ENCODE data around the gene HIPK2. TPM values are rescaled to one million over a fixed set of nuclear protein-coding genes. Genes with fewer than 3 reads are reported as not detected.

The HIPK2 gene
- total RNA-seq, 1 donor from 2014 or later = 29.4 TPM

GRCh38 chr7:139601176-139601575, 176.6 kb downstream of the HIPK2 start:
- intact Hi-C loops (cut with micrococcal nuclease) = no loop called here

- intact Hi-C loops (cut with micrococcal nuclease) = no loop called here
Measured at GRCh38 chr7:139600306-139600705, 177.5 kb downstream of the HIPK2 start.

GRCh38 chr7:139598642-139599041, 179.2 kb downstream of the HIPK2 start:
- intact Hi-C loops (cut with micrococcal nuclease) = no loop called here

DNA sequence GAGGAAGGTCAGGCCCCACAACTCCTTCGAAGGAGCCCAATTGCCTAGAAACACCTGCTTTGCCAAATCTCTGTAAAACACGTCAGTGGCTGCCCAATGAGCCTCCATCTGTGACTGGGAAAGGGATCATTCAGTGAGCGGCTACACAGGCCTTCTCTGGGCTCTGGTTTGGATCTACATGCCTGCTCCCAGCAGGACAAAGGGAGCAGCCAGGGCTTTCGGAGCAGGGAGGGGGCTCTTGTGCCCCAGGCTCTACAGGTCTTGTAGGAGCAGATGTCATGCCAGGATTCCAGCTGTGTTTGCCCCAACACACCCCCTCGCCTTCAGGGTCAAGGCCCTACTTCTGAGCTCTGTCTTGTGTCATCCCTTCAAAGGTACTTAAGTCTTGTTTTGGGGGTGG, 180.8 kb downstream of the HIPK2 start:
- intact Hi-C loops (cut with micrococcal nuclease) = no loop called here

- intact Hi-C loops (cut with micrococcal nuclease) = no loop called here
Measured at GRCh38 chr7:139596626-139597025, 181.2 kb downstream of the HIPK2 start.

GRCh38 chr7:139595806-139596205, 182.0 kb downstream of the HIPK2 start:
- intact Hi-C loops (cut with micrococcal nuclease) = no loop called here

GRCh38 chr7:139594911-139595476, 182.8 kb downstream of the HIPK2 start:
- intact Hi-C loops (cut with micrococcal nuclease) = no loop called here

GRCh38 chr7:139594090-139594489, 183.7 kb downstream of the HIPK2 start:
- intact Hi-C loops (cut with micrococcal nuclease) = no loop called here

GRCh38 chr7:139592801-139593461, 184.9 kb downstream of the HIPK2 start:
- intact Hi-C loops (cut with micrococcal nuclease) = no loop called here

DNA sequence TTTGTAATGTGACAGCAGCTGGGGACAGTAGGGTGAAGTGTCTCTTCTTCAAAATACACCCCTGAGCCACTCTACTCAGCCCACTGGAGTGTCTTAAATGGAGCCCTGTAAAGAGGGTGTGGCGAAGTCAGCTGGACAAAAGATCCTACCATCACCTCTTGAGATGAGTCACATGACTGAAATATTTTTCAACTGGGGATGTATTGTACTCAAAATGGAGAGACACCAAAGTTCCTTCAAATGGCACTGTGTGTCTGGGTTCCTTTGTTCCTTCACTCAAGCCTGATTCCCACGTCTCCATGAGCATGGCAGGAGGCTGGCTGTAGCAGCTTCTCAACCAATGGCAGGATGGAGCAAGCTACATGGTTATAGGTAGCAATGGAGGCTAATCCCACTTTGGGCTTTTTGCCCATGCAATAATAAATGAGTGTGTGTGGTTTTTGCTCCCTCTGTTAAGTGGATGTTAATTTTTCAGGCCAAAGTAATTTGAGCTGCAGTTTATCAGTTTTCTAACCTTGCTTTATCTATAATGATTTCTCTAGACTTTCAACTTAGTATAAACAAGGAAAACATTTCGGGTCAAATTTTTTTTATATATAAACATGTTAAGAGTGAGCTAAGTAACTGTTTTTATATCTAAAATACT, 186.1 kb downstream of the HIPK2 start:
- intact Hi-C loops (cut with micrococcal nuclease) = no loop called here

- intact Hi-C loops (cut with micrococcal nuclease) = no loop called here
Measured at GRCh38 chr7:139589474-139589873, 188.3 kb downstream of the HIPK2 start.

DNA sequence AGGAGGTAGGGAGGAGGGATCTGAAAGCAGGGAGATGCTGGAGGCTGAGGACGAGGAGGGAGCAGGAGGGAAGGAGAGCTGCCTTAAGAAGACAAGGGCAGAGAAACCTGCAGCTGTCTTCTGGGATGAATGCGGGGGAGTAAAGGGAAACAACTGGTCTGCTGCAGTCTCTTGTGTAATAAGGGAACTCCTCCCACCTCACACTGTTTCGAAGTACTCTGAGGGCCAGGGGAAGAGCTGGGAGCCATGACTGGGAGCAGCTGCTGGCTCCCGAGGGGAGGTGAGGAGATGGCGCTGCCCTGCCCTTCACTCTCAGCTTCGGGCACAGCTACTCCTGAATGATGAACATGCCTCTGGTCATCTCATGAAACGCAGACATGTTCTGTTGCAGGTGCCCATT, 189.2 kb downstream of the HIPK2 start:
- intact Hi-C loops (cut with micrococcal nuclease) = no loop called here

DNA sequence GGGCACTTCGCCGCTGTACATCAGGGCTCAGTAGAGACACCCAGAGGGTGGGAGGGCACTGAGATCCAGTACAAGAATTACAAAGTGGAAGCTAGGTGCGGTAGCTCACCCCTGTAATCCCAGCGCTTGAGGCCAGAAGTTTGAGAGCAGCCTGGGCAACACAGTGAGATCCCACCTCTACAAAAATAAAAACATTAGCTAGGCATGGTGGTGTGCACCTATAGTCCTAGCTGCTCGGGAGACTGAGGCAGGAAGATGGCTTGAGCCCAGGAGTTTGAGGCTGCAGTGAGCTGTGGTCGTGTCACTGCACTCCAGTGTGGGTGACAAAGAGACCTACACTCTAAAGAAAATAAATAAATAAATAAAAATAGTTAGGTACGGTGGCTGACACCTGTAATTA, 190.3 kb downstream of the HIPK2 start:
- intact Hi-C loops (cut with micrococcal nuclease) = no loop called here

- intact Hi-C loops (cut with micrococcal nuclease) = no loop called here
Measured at GRCh38 chr7:139586286-139586685, 191.5 kb downstream of the HIPK2 start.

DNA sequence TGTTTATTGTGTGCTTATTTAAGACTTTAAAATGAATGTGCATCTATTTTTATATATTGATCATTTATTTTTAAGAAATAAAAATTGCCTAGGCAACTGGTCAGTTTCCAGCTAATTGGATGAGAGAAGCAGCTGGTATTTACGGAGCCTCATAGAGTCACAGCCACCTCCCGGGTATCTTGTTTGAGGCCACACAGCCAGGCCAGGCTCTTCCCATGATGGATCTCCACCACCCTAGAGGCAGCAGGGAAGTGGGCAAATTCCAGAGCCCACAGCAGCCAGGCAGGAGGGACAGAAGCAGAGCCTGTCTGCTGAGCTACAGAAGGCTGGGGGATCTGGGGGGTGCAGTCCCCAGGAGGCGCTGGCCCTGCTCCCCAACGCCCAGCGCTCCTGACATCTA, 192.8 kb downstream of the HIPK2 start:
- intact Hi-C loops (cut with micrococcal nuclease) = no loop called here

DNA sequence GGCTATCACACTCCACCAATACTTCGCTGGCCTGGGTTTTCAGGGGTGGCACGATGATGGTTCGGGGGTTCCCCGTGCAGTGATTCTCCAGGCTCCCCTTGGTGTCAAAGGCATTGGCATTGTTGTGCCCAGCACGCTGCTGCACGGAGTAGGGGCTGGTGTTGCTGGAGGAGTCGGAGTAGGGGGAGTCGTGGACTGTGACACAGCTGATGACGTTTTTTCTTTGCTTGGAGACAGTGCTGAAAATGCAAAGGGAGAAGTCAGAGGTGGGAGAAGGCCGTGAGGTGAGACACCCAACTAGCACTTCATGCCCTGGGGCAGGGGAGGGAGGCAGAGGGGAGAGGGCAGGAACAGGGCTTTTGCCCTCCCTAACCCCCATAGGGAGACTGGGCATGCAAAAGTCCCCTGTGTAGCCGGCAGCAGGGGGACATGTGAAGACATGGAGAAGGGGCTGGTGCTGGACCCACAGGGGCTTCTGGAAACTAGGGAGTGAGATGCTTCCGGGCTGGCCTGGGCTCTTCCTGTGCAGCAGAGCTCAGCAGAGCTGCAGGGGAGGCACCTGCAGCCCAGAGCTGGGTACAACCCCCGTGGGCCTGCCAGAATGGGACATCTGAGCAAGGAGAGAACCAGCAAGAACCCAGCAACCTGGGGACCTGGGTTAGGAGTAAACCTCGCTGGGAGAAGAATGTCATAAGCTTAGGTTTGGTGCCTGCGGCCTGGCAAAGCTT, 193.8 kb downstream of the HIPK2 start:
- intact Hi-C loops (cut with micrococcal nuclease) = no loop called here

GRCh38 chr7:139582671-139583155, 195.1 kb downstream of the HIPK2 start:
- intact Hi-C loops (cut with micrococcal nuclease) = no loop called here

DNA sequence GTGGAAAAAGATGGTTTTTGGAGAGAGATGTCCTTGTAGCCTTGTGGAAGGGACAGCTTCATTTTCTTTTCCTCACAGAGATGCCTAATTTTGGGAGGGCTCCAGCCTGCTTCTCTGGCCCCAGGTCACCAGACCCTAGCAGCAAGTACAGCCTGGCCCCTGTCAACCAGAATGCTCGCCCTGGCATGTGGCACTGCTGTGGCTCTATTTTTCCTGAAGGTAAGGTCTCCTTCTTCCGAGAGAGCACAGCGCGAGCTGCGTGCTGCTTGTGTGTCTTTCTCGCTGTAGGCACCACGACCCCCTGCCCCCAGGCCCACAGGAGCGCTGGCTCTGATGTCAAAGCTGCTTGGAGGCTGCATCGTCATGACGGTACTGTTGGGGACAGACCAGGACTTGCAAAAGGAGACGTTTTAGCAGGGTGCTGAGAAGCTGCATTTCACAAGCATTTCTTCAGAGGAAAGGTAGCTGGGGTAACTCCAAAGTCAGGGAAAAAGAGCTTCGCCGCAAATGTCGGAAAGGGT, 195.6 kb downstream of the HIPK2 start:
- intact Hi-C loops (cut with micrococcal nuclease) = no loop called here

DNA sequence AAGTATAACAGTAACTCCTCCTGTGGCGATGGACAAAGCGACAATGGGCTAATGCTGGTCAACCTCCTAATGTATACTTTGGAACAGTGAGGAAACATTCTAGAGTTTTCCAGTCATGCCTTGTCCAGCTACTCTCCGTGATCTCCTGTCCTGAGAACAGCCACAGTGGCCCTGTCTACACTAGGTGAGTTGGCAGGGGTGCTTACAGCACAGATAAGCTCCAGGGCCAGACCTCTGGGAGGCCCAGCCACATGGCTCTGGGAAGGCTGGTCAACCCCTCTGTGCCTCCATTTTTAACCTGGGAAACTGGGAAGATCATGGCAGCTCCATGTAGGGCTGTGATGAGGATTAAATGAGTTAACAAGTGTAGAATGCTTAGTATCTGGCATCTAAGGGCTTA, 197.4 kb downstream of the HIPK2 start:
- intact Hi-C loops (cut with micrococcal nuclease) = no loop called here

GRCh38 chr7:139576179-139576973, 201.4 kb downstream of the HIPK2 start:
- intact Hi-C loops (cut with micrococcal nuclease) = no loop called here

DNA sequence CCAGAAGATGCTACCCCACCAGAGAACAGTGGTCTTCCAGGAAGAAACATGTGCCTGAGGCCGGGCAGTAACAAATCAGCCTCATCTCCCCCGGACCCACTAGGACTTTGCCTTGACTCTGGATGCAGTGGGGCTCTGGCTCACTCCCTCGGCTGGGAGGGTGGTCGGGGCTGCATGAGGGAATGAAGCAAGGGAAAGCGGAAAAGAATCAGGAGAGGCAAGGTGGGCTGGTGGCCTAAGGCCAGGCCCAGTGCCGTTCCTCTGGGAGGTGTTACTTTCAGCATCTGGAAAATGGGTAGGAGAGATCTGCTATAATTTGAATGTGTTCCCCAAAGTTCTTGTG, 202.5 kb downstream of the HIPK2 start:
- intact Hi-C loops (cut with micrococcal nuclease) = no loop called here
